Stimulated activated CD8-positive, alpha-beta memory T cell treated with anti-CD3 and anti-CD28 coated beads, Interleukin-7, amount 100 ng/mL, for 4 hours (primary cell): Measurements from ENCODE around the gene TUBA4B.
"Not testable (repeated sequence)": the region's sequence is repeated elsewhere in the genome, so short reads cannot be mapped to it uniquely, and the experiment has no call there.

Source experiments
- DNase-seq, 2 donors: peaks; one replicate each; pipeline ENCODE4 v3.0.0-alpha.2; 2020; ENCODE audit warnings: low read depth in 2 of 2

The TUBA4B gene

GRCh38 chr2:219290381-219291171 lies 37.5 kb downstream of the TUBA4B start:
- DNase-seq, result no peak

- no peak for DNase-seq
Observed at GRCh38 chr2:219291394-219291793, 38.4 kb downstream of the TUBA4B start.

- DNase-seq, result no peak
Observed at GRCh38 chr2:219291910-219292490, 39.0 kb downstream of the TUBA4B start.

- DNase-seq, result no peak
Observed at GRCh38 chr2:219292616-219293015, 39.6 kb downstream of the TUBA4B start.

GRCh38 chr2:219293736-219294231 lies 40.7 kb downstream of the TUBA4B start:
- DNase-seq, result no peak

- peak; percentile 74 to 82 for DNase-seq
Observed at GRCh38 chr2:219294356-219295351, 41.6 kb downstream of the TUBA4B start.

GRCh38 chr2:219296142-219296541 lies 43.1 kb downstream of the TUBA4B start:
- no peak for DNase-seq

- no peak for DNase-seq
Observed at GRCh38 chr2:219296631-219297391, 43.8 kb downstream of the TUBA4B start.

GRCh38 chr2:219297766-219298456 lies 44.9 kb downstream of the TUBA4B start:
- no peak for DNase-seq

GRCh38 chr2:219298759-219299371 lies 45.8 kb downstream of the TUBA4B start:
- DNase-seq, result peak; percentile 73 to 80

GRCh38 chr2:219299372-219299760 lies 46.3 kb downstream of the TUBA4B start:
- no peak for DNase-seq

GRCh38 chr2:219300022-219300421 lies 47.0 kb downstream of the TUBA4B start:
- no peak for DNase-seq

GRCh38 chr2:219302412-219302968 lies 49.4 kb downstream of the TUBA4B start:
- DNase-seq, result no peak

GRCh38 chr2:219304223-219304622 lies 51.2 kb downstream of the TUBA4B start:
- DNase-seq, result no peak

- DNase-seq, result no peak
Observed at GRCh38 chr2:219306047-219306446, 53.0 kb downstream of the TUBA4B start.

GRCh38 chr2:219308142-219309101 lies 55.4 kb downstream of the TUBA4B start:
- peak in 1 of 2 donors; percentile 29 for DNase-seq

GRCh38 chr2:219309278-219309677 lies 56.2 kb downstream of the TUBA4B start, which contains the start of gene PTPRN:
Gene PTPRN, minus strand, starts transcription at chr2:219309401. Its CDS starts 69 bp downstream, at chr2:219309332.
- no peak for DNase-seq

GRCh38 chr2:219312683-219313263 lies 59.7 kb downstream of the TUBA4B start:
- DNase-seq, result not testable (repeated sequence)
